Dermis blood vessel endothelial cell (primary cell): ENCODE measurements around the gene DSC3. TPM values are rescaled to one million over a fixed set of nuclear protein-coding genes. Genes with fewer than 3 reads are reported as not detected.
A peak's percentile ranks its signal among the peaks of the same experiment; 100 is the strongest.

Experiments
- DNase-seq: peaks from one replicate; pipeline ENCODE4 v3.0.0; 2010
- total RNA-seq: library from RNA; depleted of rRNA; stranded (reverse); fragments of >200 nt; gene quantifications from 2 replicates; pipeline ENCODE4 v1.2.3, GENCODE V29; 2014

The DSC3 gene
- under 0.01 and 0.14 TPM in 2 replicates for total RNA-seq

GRCh38 chr18:31042406-31043181, at the start of gene DSC3:
TSS of gene DSC3 (minus strand) at chr18:31042742. CDS start at chr18:31042660, 82 bp downstream.
- peak; percentile 5 for DNase-seq

DNA sequence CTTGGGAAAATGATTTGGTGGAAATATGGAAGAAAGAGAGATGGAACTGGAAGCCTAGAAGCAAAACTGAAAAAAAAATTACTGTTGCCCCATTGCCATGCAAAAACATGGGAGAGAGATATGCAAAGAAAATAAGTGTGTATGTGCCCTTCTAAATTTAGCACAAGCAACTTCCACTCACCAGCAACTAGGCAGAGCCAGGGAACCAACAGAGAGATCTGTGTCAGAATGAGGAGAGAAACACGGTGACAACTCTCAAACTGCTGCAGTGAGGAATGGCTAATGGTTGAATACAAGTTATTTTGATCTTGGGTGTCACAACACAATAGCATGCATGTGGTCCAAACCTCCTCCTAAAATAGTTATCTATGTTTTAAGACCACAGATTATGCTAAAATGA, 48.8 kb upstream of the DSC3 start:
- DNase-seq = no peak

DNA sequence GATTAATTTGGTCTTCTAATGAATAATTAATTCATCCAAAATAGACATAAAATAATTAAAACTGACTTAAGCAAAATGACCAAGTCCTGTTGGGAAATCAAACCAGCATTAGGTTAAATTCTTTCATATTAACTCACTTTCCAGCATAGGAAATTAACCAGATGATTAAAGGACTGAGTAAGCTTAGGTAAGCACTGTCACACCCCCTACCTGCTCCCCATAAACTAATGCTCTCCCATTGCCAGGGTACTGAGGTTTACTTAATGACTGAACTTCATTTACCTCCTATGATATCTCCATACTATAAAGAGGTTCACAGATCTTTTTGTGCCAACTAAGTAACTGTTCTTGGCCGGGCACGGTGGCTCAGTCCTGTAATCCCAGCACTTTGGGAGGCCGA, 46.0 kb upstream of the DSC3 start:
- DNase-seq = no peak

- no peak for DNase-seq
Measured at GRCh38 chr18:31079973-31080372, 37.4 kb upstream of the DSC3 start.

DNA sequence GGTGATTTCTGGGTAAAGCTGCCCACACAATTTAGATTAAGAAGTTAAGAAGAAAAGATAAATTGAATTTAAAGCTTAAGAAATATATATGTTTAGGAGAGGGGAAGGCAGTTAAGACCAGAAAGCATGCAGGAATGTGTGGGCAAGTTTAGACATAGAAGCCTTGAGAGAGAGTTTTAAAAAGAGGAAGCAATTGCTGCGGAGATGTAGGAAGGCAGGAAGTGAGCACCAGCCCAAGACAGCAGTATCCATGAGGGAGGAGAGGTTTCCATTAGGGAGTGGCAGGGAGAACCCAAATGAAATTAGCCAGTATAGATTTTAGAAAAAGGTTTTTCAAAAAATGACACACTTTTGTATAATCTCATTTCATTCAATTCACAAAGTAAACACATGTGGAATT, 35.3 kb upstream of the DSC3 start:
- DNase-seq = no peak

DNA sequence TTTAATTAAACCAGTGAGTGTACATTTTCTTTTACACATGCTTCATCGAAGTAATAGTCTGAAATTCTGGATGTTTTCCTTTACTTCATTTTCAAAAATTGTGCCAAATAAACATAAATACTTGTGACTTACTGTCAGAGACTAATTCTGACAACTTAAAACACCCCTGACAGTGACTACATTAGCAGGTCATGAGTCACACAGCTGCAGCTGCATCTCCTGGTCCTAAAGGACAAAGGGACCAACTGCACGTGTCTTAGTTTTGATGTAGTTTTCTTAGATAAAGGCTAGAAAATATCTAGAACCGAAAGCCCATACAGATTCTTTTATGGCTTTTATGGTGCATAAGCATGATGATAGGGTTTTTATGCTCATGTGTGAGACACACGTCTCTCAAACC, 29.6 kb upstream of the DSC3 start:
- DNase-seq = no peak

- no peak for DNase-seq
Measured at GRCh38 chr18:31070206-31070605, 27.7 kb upstream of the DSC3 start.

GRCh38 chr18:31066266-31066665, 23.7 kb upstream of the DSC3 start:
- DNase-seq = no peak

GRCh38 chr18:31065036-31065773, 22.7 kb upstream of the DSC3 start:
- DNase-seq = no peak

DNA sequence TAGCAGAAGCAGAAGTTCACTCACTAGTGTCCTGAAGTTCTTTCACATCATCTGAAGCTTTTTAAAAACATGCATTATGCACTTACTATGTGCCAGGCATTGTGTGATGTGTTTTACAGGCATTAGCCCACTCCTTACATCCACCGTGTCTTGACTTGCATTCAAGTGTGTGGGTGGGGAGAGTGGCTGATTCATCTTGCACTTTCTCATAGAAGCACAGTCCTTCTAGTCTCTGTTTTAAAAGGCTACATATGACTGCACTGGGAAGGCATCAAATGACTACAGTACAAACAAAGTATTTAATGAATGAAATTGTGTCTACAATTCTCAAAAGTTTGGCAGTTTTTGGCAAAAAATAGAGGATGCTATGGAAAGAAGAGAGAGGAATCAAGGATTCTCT, 21.6 kb upstream of the DSC3 start:
- no peak for DNase-seq

DNA sequence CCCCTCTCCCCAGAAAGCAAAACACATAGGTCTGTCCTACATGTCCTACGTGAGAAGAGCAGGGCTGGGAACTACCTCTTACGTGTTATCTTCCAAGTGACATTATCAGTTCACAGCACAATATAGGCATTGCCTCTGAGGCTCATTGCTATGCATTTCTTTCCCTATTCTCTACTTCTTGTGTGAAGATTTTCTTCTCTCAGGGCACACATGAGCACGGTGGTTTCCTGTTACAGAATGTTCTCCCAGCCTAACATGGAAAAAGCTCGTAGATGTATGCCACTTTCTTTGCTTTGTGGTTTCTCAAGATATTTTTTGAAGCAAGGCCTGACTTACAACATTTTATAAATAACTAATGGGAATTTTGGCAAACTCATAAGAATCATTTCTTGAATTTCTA, 19.4 kb upstream of the DSC3 start:
- no peak for DNase-seq

GRCh38 chr18:31058897-31059296, 16.4 kb upstream of the DSC3 start:
- no peak for DNase-seq

DNA sequence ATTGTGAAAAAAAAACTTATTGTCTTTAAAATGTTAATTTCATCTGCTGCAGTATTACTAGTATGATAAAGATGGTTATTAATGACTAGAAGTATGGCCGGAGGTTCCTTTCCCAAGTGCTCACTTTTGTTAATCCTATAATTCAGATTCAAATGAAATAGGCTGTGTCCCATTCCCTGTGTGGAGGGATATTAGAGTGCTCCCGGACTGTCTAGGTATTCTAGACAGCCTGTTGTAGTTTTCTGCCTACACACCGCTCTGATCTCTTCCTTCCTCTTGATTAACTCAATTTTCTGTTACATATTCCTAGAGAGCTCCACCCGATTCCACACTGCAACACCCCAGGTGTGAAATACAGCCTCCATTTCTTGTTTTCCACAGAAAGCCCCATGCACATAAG, 15.4 kb upstream of the DSC3 start:
- no peak for DNase-seq

DNA sequence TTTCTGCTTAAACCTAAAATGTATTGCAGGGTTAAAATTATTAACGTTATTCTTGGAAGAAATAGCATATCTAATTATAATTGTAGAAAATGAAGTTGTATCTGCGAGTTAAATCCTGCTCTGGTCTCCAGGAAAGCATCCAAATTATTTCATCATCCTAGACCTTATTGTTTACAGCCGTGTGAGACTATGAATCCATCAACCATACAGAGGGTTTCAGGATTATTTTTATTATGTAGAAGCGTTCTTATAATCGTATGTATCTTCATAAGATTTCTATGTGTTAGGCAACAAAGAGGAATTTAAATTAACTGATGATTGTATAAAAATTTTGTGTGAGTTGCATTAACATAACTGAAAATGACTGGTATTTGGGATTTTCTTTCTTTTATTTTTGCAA, 14.5 kb upstream of the DSC3 start:
- no peak for DNase-seq

- no peak for DNase-seq
Measured at GRCh38 chr18:31056296-31056695, 13.8 kb upstream of the DSC3 start.

DNA sequence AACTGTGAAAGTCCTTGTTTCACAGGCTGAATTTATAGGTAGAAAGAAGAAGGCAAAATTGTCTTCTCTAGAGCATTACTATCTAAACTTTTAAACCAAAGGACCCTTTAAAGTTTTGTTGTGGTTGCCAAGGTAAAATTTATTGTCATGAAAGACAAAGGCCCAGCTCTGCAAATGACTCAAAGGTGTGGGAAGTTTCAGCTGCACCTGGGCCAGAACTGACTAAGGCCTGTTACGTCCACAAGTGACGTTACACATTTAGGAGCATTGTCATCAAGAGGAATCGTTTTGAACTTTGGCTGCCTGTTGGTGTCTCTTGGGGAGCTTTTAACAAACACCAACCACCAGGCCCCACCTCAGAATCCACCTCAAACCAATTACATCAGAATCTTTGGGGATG, 8.1 kb upstream of the DSC3 start:
- DNase-seq = no peak

DNA sequence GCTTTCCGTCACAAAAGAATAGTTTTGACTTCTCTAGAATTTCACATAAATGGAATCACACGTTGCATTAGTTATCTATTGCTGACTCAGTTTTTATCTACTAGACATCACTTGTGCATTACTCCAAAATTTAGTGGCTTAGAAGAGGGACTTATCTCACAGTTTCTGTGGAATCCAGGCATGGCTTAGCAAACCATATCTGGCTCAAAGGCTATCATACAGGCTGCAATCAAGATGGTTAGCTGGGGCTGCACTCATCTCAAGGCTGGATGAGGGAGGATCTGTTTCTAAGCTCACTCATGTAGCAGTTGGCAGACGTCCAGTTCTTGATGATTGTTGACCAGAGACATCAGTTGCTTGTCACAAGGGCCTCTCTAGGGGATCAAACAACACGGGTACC, 6.6 kb upstream of the DSC3 start:
- no peak for DNase-seq

GRCh38 chr18:31048216-31048615, 5.7 kb upstream of the DSC3 start:
- no peak for DNase-seq

GRCh38 chr18:31046916-31047315, 4.4 kb upstream of the DSC3 start:
- DNase-seq = no peak

GRCh38 chr18:31045599-31045998, 3.1 kb upstream of the DSC3 start:
- no peak for DNase-seq

DNA sequence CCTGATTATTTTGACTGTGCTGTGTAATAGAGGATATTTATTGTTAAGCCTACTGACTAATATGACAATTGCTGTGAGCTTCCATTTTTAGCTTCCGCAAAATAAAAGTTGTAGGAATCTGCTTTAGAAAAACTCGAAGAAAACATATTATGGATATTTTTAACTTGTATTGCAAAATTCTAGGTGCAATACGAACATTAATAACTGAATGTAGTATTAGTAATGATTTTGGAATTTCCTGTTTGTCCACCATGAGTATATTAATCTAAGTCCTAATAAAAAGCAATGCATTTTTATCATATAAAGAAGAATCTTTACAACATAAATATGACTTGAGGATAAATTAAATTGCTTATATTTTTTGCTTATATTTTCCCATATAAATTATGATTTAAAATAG, 2.4 kb upstream of the DSC3 start:
- no peak for DNase-seq

DNA sequence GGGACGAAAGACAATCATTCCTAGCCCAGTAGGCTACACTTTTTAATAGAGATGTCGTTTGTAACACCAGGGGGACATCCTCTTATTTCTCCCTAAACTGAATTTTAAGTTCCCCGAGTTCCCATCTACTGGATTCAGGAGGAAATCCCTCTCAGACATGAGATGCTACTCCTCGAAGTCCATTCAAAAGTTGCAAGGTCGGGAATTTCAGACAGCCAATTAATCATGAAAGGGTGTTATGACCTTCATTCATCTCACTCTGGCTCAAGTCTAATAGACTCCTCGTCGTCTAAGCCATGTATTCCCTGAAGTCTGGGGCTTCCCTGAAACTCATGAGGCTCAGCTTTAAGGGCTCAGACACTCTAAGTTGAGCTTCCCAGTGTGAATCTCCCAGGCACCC, 1.2 kb upstream of the DSC3 start:
- no peak for DNase-seq

DNA sequence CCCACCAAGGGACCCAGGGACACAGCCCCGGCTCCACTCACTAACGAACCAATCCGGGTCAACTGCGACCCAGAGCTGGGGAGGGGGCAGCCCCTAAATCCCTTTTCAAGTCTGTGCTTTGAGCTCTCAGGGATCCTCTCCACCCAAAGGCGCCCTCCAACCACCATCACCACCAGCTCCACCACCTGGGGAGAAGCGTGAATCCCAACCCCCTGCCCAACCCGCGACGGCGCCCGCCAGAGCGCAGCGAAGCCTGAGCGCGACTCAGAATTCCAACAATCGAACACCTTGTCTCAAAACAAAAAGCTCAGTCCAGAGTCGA, 497 bp downstream of the DSC3 start:
- no peak for DNase-seq

GRCh38 chr18:31041271-31042083, 1.1 kb downstream of the DSC3 start:
- no peak for DNase-seq
